ENCODE measurements around the gene ANKFY1. TPM values are rescaled to one million over a fixed set of nuclear protein-coding genes. Genes with fewer than 3 reads are reported as not detected.
A peak's percentile ranks its signal among the peaks of the same experiment; 100 is the strongest.

ANKFY1 gene
- total RNA-seq, 4 donors from 2014 or later, result 12.6 to 26.9 (median 13.5) TPM

GRCh38 chr17:4120332-4120731 lies 143.4 kb downstream of the ANKFY1 start:
- in situ Hi-C loops (cut with MboI; ENCODE audit: low sequenced_read_pairs in 4 of 4), result no loop called here
- no peak for ATAC-seq
- peak overlapping the region in 1 of 4 donors; percentile 32 for H3K27ac ChIP-seq

GRCh38 chr17:4119299-4119698 lies 144.5 kb downstream of the ANKFY1 start:
- in situ Hi-C loops (cut with MboI; ENCODE audit: low sequenced_read_pairs in 4 of 4), result no loop called here
- TF ChIP-seq CTCF (IDR thresholded peaks at IDR 0.05 in 4 of 5, conservative IDR thresholded peaks at IDR 0.05 in 1 of 5), result no peak
- TF ChIP-seq POLR2A (IDR thresholded peaks at IDR 0.05), result no peak
- Histone ChIP-seq H3K27me3 (no peaks in the 10 kb centered on the region), H3K36me3 (peaks cover 0 to 64% of the 10 kb centered on the region in 2 donors), H3K4me1 (peaks cover 0 to 5% of the 10 kb centered on the region in 2 donors), H3K4me3 (no peak overlapping the region), H3K27ac (peak overlapping the region in 1 of 4 donors; percentile 21), H3K9me3 (no peaks in the 10 kb centered on the region)
- ATAC-seq, result no peak
- no peak for DNase-seq
- intact Hi-C loops (cut with DNase I; ENCODE audit: low total_unique reads), result no loop called here

More at GRCh38 chr17:4120332-4120731, 143.4 kb downstream of the ANKFY1 start:
- H3K4me3 ChIP-seq, result no peak overlapping the region
- H3K27me3 ChIP-seq, result no peaks in the 10 kb centered on the region
- peaks cover 0 to 5% of the 10 kb centered on the region in 2 donors for H3K4me1 ChIP-seq
- no peak for DNase-seq
- no peaks in the 10 kb centered on the region for H3K9me3 ChIP-seq
- intact Hi-C loops (cut with DNase I; ENCODE audit: low total_unique reads), result no loop called here
- no peak for TF ChIP-seq POLR2A (IDR thresholded peaks at IDR 0.05)
- no peak for TF ChIP-seq CTCF (IDR thresholded peaks at IDR 0.05 in 4 of 5, conservative IDR thresholded peaks at IDR 0.05 in 1 of 5)
- peaks cover 0 to 56% of the 10 kb centered on the region in 2 donors for H3K36me3 ChIP-seq

- Histone ChIP-seq H3K27me3 (no peaks in the 10 kb centered on the region), H3K27ac (peak overlapping the region in 3 of 4 donors; percentile 13 to 22 (median 19)), H3K4me3 (no peak overlapping the region), H3K4me1 (peaks cover 0 to 5% of the 10 kb centered on the region in 2 donors), H3K36me3 (peaks cover 0 to 68% of the 10 kb centered on the region in 2 donors), H3K9me3 (no peaks in the 10 kb centered on the region)
- TF ChIP-seq CTCF (IDR thresholded peaks at IDR 0.05 in 4 of 5, conservative IDR thresholded peaks at IDR 0.05 in 1 of 5) (no peak), POLR2A (IDR thresholded peaks at IDR 0.05) (no peak)
- ATAC-seq, result peak in 1 of 2 donors; percentile 20
- DNase-seq, result no peak
- intact Hi-C loops (cut with DNase I; ENCODE audit: low total_unique reads) (no loop called here), in situ Hi-C loops (cut with MboI; ENCODE audit: low sequenced_read_pairs in 4 of 4) (no loop called here)
Observed at GRCh38 chr17:4118015-4118743, 145.6 kb downstream of the ANKFY1 start.

- no peak for DNase-seq
- in situ Hi-C loops (cut with MboI; ENCODE audit: low sequenced_read_pairs in 4 of 4) (no loop called here), intact Hi-C loops (cut with DNase I; ENCODE audit: low total_unique reads) (no loop called here)
- ATAC-seq, result no peak
- Histone ChIP-seq H3K36me3 (peaks cover 0 to 68% of the 10 kb centered on the region in 2 donors), H3K27ac (no peak overlapping the region), H3K27me3 (no peaks in the 10 kb centered on the region), H3K4me3 (no peak overlapping the region), H3K4me1 (peaks cover 0 to 5% of the 10 kb centered on the region in 2 donors), H3K9me3 (no peaks in the 10 kb centered on the region)
- TF ChIP-seq POLR2A (IDR thresholded peaks at IDR 0.05) (no peak), CTCF (IDR thresholded peaks at IDR 0.05 in 4 of 5, conservative IDR thresholded peaks at IDR 0.05 in 1 of 5) (no peak)
Observed at GRCh38 chr17:4116516-4116915, 147.3 kb downstream of the ANKFY1 start.

Other genes starting within 250 kb of the ANKFY1 start
- gene ZZEF1, start 120.9 kb downstream of the ANKFY1 start, total RNA-seq, result 10 to 100 TPM; 66.9 to 84.6 (median 73.5) TPM
- gene CYB5D2, start 120.8 kb downstream of the ANKFY1 start, total RNA-seq, result 10 to 100 TPM in 3 of 4 donors, 1 to 10 TPM in 1; 9.5 to 24.0 (median 18.6) TPM
- gene UBE2G1, start 102.7 kb upstream of the ANKFY1 start, total RNA-seq, result 100 to 1,000 TPM; 152 to 217 (median 180) TPM
- gene SPNS3, start 170.0 kb upstream of the ANKFY1 start, total RNA-seq, result not detected
- 1 to 10 TPM; 2.7 to 6.2 (median 4.2) TPM for gene SPNS2, start 234.9 kb upstream of the ANKFY1 start, total RNA-seq

All from gastrocnemius medialis (tissue), 4 donors.